GM21619 (cell line): ENCODE results near the gene EEFSEC.
A peak's percentile ranks its signal among the peaks of the same experiment; 100 is the strongest.

Experiments
- ATAC-seq: cut with Tn5 transposase; IDR thresholded peaks from one replicate; pipeline ENCODE4 v1.9.1; 2021; ENCODE audit not compliant: unreplicated experiment

The EEFSEC gene, protein sequence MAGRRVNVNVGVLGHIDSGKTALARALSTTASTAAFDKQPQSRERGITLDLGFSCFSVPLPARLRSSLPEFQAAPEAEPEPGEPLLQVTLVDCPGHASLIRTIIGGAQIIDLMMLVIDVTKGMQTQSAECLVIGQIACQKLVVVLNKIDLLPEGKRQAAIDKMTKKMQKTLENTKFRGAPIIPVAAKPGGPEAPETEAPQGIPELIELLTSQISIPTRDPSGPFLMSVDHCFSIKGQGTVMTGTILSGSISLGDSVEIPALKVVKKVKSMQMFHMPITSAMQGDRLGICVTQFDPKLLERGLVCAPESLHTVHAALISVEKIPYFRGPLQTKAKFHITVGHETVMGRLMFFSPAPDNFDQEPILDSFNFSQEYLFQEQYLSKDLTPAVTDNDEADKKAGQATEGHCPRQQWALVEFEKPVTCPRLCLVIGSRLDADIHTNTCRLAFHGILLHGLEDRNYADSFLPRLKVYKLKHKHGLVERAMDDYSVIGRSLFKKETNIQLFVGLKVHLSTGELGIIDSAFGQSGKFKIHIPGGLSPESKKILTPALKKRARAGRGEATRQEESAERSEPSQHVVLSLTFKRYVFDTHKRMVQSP

DNA sequence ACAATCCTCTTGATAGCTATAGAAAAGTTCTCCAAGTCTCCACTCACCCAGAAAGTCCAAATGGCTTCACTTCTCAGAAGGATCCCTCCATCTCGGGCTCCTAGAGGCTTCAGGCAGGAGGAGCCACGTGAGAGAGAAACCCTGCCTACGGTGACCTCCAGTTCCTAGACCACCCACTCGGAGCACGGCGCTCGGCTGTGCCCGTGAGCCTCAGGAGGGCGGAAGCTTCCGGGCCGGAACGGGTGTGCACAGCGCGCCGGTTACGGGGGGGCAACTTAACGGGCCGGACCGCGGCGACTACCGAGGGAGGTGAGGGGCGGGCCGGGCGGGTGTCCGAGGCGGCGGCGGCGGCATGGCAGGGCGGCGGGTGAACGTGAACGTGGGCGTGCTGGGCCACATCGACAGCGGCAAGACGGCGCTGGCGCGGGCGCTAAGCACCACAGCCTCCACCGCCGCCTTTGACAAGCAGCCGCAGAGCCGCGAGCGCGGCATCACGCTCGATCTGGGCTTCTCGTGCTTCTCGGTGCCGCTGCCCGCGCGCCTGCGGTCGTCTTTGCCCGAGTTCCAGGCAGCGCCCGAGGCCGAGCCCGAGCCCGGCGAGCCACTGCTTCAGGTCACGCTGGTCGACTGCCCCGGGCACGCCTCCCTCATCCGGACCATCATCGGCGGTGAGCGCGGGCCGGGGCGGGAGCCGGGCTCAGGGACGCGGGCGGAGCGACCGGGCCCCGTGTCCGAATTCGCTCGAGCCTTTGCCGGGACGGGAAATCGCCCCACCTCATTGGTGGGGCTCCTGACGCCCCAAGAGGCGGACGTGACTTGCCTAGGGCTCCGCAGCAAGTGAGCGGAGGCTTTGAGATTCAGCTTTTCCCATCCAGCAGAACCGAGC, at the start of gene EEFSEC:
Gene EEFSEC (plus strand): TSS at position 326 of the 886 bp plus-strand sequence. CDS start 27 bp downstream, at position 353.
- ATAC-seq: peak; percentile 80

DNA sequence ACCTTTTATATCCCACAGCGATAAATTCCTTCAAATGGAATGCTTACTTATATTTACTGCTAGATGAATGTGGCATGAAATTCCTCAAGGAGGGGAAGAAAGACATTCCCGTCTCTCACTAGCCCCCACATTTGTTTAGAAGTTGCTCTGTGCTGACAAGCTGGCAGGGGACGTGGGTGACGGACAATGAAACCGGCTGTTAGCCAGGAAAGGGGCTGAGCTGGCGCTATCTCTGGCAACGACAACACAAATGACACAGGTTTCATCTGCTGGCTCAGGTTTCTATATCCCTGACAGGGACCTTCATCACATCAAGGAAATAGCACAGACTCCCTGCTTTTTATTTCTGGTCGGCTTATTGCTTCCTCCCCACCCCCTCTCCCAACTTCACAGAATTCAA, 45.4 kb upstream of the EEFSEC start:
- ATAC-seq: no peak

DNA sequence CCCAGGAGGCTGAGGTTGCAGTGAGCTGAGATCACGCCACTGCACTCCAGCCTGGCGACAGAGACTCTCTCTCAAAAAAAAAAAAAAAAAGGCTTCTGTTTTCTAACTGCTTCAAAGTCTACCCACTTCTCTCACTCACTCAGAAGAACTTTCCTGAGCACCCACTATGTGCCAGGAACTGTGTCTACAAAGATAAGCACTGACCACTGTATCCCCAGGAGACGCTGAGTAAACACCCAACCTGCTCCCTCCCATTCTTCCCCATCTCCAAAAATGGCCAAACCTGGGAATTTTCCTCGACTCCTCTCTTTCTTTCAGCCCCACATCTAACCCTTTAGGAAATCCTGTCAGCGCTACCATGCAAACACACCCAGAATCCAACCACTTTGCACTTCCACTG, 42.1 kb upstream of the EEFSEC start:
- no peak for ATAC-seq

DNA sequence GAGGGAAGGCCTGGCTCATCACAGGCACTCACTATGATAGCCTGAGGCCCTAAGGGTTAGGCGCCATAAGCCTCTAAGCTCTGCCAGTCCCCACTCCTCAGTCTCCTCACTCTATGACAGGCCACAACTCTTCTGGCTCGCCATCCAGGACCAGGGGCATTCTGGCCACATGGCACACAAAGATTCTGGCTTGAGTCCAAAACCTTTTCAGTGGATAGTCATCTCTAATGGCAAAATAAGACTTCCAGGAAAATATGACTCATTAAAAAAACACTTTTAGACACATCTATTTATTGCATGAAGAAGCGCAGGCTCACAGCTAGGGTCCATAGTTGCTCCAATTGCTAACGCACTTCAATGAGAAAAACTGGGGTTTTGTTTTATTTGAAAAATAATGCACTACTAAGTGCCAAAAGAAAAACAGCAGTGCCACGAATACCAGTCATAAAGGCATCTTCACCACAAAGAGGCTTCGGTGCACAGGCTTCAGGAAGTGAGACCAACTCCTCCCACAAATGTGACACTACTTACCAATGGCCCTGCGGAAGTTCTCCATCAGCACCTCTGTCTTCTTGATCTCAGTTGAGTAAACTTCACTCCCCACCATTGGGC, 40.8 kb upstream of the EEFSEC start:
- no peak for ATAC-seq

DNA sequence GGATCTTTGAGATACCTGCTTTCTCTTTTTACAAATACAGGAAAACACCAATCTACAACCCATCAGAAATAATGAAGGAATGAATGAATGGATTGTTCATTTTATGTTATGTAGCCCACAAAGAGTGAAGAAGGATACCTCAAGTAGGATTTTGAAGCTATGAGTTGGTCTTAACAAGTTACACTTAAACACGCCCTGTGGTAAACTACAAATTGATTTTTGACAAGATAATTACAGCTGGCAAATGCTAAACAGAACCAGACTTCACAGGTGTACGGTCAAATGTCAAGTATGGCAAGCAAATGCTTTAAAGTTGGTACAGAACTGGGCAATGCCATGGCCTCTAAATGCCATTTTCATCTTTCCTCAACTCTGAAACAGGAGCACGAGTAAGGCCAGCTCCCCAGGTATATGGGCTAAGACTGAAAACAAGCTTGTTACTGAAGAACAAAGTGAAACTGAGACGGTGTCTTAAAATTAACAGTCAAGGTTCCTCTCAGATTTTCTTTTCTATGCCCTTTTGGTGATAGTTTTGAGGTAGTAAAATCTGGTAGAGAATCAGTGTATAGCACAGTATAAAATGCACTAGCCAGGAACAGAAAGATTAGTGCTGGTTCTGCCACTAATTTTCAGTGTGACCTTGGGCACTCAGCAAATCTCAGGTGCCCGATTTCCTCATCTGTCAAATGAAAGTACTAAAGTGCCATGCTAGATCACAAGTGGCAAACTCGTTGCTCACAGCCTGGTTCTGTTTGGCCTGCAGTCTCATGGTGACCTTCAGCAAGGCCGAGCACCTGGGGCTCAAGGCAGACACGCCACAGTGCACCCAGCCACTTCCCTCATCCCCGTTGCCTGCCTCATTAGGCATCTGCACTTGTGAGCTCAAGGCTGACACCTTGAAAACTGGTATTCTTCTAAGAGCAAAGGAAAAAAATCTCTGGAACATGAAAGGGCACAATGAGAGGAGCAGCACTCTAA, 39.2 kb upstream of the EEFSEC start:
- ATAC-seq: peak; percentile 67

DNA sequence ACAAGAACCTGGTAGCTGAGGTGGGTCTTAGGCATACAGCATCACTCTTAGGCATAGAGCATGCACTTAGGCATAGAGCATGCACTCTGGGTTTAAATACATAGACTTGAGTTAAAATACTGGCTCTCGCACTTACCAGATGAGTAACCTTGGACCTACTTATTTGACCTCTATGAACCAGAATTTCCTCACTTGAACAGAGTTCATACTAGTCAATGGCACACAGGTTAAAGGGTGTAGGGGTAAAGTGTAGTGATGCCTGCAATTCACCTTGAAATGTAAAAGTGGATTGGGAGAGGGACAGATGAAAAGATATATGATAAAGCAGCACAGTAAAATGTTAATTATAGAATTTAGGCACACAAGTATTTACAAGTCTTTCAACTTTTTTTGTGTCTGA, 31.3 kb upstream of the EEFSEC start:
- ATAC-seq: no peak

DNA sequence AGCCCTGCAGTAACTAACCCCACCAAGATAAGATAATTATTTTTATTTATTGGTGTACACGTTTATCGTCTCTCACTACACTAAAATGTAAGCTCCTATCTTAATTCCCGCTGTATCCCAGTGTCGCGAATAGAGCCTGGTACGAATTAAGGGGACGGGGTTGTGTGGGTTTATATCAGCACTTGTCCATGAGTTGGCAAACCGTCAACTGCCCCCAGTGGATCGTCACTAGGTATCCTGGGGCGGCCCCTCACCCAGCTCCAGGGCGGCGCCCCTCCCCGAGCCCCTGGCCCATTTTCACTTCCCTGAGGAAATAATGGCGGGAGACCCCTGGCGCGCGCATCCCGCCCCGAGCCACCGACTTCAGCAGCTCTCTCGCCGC, 30.1 kb upstream of the EEFSEC start:
- ATAC-seq: no peak

DNA sequence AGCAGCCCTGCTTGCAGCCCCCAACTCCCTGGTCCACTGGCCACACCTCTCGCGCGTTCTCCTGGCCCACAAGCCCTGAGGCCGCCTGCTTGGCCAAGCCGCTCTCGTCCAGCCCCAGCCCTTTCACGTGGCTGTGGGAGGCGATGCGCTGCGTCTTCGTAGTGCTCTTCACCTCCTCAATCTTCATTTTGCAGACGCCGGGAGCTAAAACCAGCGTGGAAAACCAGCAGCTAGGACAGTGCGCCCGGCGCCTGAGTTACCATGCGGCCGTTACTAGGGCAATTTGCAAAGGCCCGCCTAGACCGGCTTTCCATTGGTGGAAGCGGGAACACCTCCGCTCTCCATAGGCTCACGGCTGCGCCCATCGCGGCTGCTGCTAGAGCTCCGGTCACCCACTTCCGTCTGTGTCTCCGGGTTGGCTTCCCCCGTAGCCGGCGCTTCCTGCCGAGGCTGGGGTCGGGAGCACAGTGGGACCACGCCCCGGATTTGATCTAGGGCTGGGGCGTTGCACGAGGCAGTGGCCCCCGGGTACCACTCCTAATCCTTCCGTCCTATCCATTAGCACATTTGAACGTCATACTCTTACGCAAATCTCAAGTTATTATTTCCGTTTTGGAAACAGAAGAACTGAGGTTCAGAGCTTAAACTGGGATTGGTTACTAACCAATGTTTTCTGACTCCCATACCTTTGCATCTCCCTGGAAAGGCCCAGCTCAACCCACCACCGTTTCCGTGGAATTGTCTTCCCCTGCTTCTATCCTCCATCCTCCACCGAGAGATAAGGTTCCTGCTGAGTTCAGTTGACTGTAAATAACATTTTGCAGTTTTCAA, 29.5 kb upstream of the EEFSEC start, which contains the start of gene RUVBL1:
Gene RUVBL1 (minus strand): TSS at position 275 of the 831 bp plus-strand sequence. CDS start 88 bp downstream, at position 187.
- peak; percentile 97 for ATAC-seq

DNA sequence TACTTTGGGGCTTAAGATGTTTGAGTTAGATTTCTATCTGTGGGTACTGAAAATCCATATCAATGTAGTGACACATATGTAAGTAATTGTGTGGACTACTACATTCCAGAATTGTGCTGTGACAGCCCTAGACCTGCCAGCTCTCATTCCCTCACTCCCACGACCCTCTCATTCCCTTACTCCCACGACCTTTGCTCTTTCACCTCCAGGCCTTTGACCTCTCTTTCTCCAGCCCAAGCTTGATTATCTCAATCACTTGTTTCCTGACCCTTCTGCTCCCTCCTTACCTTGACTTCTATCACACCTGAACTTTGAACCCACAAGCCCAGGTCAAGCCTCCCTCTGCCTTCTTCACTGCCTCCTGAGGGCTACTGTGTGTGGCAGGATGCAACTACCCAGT, 26.0 kb upstream of the EEFSEC start:
- no peak for ATAC-seq

DNA sequence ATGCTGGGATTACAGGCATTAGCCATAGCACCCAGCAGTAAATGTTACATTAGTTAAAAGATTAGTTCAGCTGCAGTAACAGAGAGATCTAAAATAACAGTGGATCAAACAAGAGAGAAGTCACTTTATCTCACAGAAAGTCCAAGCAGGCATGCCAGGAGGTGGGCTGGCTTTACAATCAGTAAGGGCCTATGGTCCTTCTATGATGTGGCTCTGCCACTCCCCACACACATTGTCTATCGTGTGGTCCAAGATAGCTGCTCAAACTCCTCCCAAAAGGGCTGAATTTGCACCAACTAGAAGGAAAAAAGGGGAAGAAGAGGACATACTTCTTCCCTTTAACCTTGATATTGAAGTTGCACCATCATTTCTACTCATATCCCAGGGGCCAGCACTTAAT, 25.0 kb upstream of the EEFSEC start:
- ATAC-seq: no peak

DNA sequence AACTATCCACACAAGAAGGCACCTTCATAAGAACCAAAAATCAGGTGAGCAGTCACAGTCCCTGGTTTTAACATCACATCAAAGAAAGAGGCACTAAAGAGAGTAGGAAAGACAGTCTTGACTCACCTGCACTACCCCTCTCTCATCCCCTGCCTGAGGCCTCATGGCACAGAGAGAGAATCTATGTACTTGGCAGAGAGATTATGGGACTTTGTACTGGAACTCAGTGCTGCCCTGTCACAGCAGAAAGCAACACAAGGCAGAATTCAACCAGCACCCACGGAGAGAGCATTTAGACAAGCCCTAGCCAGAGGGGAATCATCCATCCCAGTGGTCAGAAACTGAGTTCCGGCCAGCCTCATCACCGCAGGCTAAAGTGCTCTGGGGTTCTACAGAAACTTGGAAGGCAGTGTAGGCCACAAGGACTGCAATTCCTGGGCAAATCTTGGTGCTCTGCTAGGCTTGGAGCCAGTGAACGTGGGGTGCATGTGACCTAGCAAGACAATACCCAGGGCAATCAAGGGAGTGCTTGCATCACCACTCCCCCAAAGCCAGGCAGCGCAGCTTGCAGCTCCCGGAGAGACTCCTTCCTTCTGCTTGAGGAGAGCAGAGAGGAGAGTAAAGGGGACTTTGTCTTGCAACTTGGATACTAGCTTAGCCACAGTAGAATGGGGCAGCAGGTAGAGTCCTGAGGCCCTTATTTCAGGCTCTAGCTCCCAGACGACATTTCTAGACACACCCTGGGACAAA, 21.2 kb upstream of the EEFSEC start:
- ATAC-seq: no peak

DNA sequence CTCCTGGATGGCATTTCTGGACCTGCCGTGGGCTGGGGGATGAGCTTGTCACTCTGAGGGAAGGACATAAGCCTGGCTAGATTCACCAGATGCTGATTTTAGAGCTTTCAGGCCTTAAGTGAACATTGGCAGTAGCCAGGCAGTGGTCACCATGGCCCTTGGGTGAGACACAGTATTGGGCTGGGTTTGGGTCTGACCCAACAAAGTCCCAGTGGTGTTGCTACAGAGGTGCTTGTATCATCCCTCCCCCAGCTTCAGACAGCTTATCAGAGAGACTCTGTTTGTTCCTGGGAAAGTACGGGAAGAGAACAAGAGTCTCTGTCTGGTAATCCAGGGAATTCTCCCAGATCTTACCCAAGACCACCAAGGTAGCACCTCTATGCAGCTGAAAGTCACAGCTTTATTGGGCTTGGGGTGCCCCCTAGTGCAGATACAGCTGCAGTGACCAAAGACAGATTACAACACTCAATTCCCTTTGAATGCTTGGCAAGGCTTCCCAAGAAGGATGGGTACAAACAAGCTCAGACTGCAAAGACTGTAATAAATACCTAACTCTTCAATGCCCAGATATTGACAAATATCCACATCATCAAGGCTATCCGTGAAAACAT, 19.9 kb upstream of the EEFSEC start:
- ATAC-seq: no peak

DNA sequence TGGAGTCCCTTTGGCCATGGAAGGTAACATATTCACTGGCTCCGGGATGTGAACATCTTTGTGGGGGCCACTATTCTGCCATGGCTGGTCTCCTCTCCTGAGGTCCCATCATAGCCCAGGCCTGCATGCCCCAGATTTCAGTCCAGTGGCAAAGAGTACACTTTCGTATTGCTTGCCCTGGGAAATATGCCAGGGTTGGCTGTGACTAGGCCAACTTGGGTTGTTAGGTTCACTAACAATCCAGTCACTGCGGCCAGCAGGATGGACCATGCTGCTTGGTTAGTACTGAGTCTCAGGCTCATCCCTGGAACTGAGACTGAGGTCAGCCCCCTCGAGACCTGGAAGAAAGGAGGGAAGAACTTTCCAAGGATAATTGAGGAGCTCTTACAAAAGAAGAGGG, 9.8 kb upstream of the EEFSEC start:
- ATAC-seq: no peak

DNA sequence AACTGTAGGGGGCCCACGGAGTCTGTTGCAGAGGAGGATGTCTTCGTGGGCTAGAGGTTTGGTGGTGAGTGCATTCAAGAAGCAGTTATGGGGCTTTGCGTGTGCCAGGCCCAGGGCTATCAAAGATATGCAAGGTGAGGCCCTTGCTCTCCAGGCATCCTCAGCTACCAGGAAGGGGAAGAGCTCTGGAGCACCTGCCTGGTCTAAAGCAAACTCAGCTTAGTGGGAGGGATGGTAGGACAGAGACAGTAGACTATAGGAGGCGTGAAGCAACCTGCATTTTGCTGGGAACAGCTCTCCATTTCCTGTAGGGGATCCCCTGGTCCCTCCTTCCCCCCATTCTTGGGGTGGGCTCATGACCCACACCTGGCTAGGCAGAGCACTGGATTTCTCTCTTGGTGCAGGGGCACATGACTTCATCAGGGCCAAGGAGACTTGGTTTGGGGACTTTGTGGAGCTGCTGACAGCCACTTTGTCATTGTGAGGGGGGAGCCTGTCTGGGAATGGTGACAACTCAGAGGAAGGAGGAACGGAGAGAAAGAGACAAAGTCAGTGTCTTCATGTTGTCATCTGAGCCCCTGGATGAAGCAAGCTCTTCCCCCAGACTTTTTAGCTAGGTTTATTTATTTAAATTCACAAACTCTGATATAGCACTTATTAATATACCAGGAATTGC, 8.6 kb upstream of the EEFSEC start:
- ATAC-seq: no peak

DNA sequence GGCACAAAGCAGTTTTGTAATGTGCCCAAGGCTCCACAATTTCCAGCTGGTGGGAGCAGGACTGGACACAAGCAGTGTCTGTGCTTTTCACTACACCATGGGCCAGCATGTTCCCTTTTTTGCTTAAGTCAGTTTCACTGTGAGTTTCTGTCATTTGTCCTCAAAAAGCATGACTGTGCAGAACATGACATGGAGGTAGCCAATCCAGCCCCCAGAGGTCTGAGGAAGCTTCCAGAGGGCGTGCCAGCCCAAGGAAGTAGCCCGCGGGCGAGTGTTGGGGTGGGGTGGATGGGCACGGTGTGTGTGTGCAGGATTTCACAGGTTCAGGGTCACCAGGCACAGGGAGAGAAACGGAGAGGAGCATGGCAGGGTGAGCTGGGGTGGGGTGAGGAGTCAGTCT, 8.0 kb upstream of the EEFSEC start:
- no peak for ATAC-seq

DNA sequence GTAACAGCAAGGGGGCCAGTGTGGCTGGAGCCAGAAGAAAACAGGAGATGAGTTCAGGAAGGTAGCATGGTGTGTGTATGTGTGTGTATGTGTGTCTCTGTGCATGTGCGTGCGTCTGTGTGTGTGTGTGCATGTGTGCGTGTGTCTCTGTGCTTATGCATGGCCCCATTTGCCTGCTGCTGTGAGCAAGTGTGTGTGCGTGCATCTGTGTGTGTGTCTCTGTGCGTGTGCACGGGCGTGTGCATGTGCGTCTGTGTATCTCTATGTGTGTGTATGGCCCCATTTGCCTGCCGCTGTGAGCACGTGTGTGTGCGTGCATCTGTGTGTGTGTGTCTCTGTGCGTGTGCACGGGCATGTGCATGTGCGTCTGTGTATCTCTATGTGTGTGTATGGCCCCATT, 7.1 kb upstream of the EEFSEC start:
- ATAC-seq: no peak

DNA sequence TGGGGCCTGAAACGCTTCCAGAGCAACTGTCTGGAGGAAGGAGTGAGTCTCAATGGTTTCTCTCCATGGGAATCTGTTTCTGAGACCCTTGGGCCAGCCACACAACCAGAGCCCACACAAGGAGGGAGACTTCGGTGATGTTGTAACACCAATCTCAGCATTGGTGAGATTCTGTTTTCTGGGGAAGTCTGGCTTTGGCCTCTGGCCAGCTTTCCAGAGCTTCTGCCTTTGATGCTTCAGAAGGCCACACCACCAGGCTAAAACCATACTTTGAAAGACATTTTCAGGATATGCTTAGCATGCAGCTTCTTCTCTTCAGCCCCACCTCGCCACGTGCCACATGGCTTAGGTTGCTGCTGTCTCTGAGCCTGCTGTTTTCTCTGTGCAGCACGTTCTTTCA, 3.6 kb upstream of the EEFSEC start:
- ATAC-seq: no peak
